ENCODE results near the gene HTR6.

HTR6 gene

GRCh38 chr1:19679691-19680090 lies 15.0 kb downstream of the HTR6 start:
- peaks cover 0 to 3% of the 10 kb centered on the region in 2 donors for H3K4me1 ChIP-seq (ENCODE audit: control insufficient read depth in 1 of 2, insufficient read depth in 2 of 2, low read length in 2 of 2)
- H3K36me3 ChIP-seq (ENCODE audit: control insufficient read depth in 1 of 2, insufficient read depth in 2 of 2, low read length in 2 of 2), result peaks cover 4 to 19% of the 10 kb centered on the region in 2 donors
- H3K4me3 ChIP-seq (ENCODE audit: low read depth in 1 of 2, low read length in 2 of 2), result no peak overlapping the region
- H3K9me3 ChIP-seq (ENCODE audit: control insufficient read depth in 1 of 2, low read length in 2 of 2), result no peaks in the 10 kb centered on the region
- no peak overlapping the region for H3K27ac ChIP-seq (ENCODE audit: low read length)
- H3K27me3 ChIP-seq (ENCODE audit: low read depth, low read length), result no peaks in the 10 kb centered on the region

GRCh38 chr1:19680644-19681043 lies 16.0 kb downstream of the HTR6 start:
- Histone ChIP-seq H3K36me3 (ENCODE audit: control insufficient read depth in 1 of 2, insufficient read depth in 2 of 2, low read length in 2 of 2) (peaks cover 4 to 20% of the 10 kb centered on the region in 2 donors), H3K4me3 (ENCODE audit: low read depth in 1 of 2, low read length in 2 of 2) (no peak overlapping the region), H3K9me3 (ENCODE audit: control insufficient read depth in 1 of 2, low read length in 2 of 2) (no peaks in the 10 kb centered on the region), H3K4me1 (ENCODE audit: control insufficient read depth in 1 of 2, insufficient read depth in 2 of 2, low read length in 2 of 2) (peaks cover 0 to 3% of the 10 kb centered on the region in 2 donors), H3K27me3 (ENCODE audit: low read depth, low read length) (no peaks in the 10 kb centered on the region), H3K27ac (ENCODE audit: low read length) (no peak overlapping the region)

- Histone ChIP-seq H3K27me3 (ENCODE audit: low read depth, low read length) (no peaks in the 10 kb centered on the region), H3K4me3 (ENCODE audit: low read depth in 1 of 2, low read length in 2 of 2) (no peak overlapping the region), H3K4me1 (ENCODE audit: control insufficient read depth in 1 of 2, insufficient read depth in 2 of 2, low read length in 2 of 2) (no peaks in the 10 kb centered on the region), H3K9me3 (ENCODE audit: control insufficient read depth in 1 of 2, low read length in 2 of 2) (peaks cover 0 to under 1% of the 10 kb centered on the region in 2 donors), H3K36me3 (ENCODE audit: control insufficient read depth in 1 of 2, insufficient read depth in 2 of 2, low read length in 2 of 2) (peaks cover 4 to 23% of the 10 kb centered on the region in 2 donors), H3K27ac (ENCODE audit: low read length) (no peak overlapping the region)
These were observed 17.6 kb downstream of the HTR6 start for GRCh38 chr1:19682257-19682656.

GRCh38 chr1:19682901-19683300 lies 18.2 kb downstream of the HTR6 start:
- Histone ChIP-seq H3K36me3 (ENCODE audit: control insufficient read depth in 1 of 2, insufficient read depth in 2 of 2, low read length in 2 of 2) (peaks cover 4 to 30% of the 10 kb centered on the region in 2 donors), H3K4me3 (ENCODE audit: low read depth in 1 of 2, low read length in 2 of 2) (no peak overlapping the region)

GRCh38 chr1:19683351-19683750 lies 18.7 kb downstream of the HTR6 start:
- H3K9me3 ChIP-seq (ENCODE audit: control insufficient read depth in 1 of 2, low read length in 2 of 2), result peaks cover 0 to 5% of the 10 kb centered on the region in 2 donors
- H3K4me1 ChIP-seq (ENCODE audit: control insufficient read depth in 1 of 2, insufficient read depth in 2 of 2, low read length in 2 of 2), result no peaks in the 10 kb centered on the region
- H3K27ac ChIP-seq (ENCODE audit: low read length), result no peak overlapping the region
- H3K4me3 ChIP-seq (ENCODE audit: low read depth in 1 of 2, low read length in 2 of 2), result no peak overlapping the region
- H3K27me3 ChIP-seq (ENCODE audit: low read depth, low read length), result no peaks in the 10 kb centered on the region
- H3K36me3 ChIP-seq (ENCODE audit: control insufficient read depth in 1 of 2, insufficient read depth in 2 of 2, low read length in 2 of 2), result peaks cover 4 to 33% of the 10 kb centered on the region in 2 donors

More at GRCh38 chr1:19682901-19683300, 18.2 kb downstream of the HTR6 start:
- Histone ChIP-seq H3K4me1 (ENCODE audit: control insufficient read depth in 1 of 2, insufficient read depth in 2 of 2, low read length in 2 of 2) (no peaks in the 10 kb centered on the region), H3K27ac (ENCODE audit: low read length) (no peak overlapping the region), H3K27me3 (ENCODE audit: low read depth, low read length) (no peaks in the 10 kb centered on the region), H3K9me3 (ENCODE audit: control insufficient read depth in 1 of 2, low read length in 2 of 2) (peaks cover 0 to 5% of the 10 kb centered on the region in 2 donors)

GRCh38 chr1:19684677-19685076 lies 20.0 kb downstream of the HTR6 start:
- H3K27me3 ChIP-seq (ENCODE audit: low read depth, low read length), result no peaks in the 10 kb centered on the region
- no peaks in the 10 kb centered on the region for H3K4me1 ChIP-seq (ENCODE audit: control insufficient read depth in 1 of 2, insufficient read depth in 2 of 2, low read length in 2 of 2)
- peaks cover 0 to 5% of the 10 kb centered on the region in 2 donors for H3K9me3 ChIP-seq (ENCODE audit: control insufficient read depth in 1 of 2, low read length in 2 of 2)
- no peak overlapping the region for H3K4me3 ChIP-seq (ENCODE audit: low read depth in 1 of 2, low read length in 2 of 2)
- peaks cover 4 to 33% of the 10 kb centered on the region in 2 donors for H3K36me3 ChIP-seq (ENCODE audit: control insufficient read depth in 1 of 2, insufficient read depth in 2 of 2, low read length in 2 of 2)
- no peak overlapping the region for H3K27ac ChIP-seq (ENCODE audit: low read length)

- Histone ChIP-seq H3K4me1 (ENCODE audit: control insufficient read depth in 1 of 2, insufficient read depth in 2 of 2, low read length in 2 of 2) (no peaks in the 10 kb centered on the region), H3K4me3 (ENCODE audit: low read depth in 1 of 2, low read length in 2 of 2) (no peak overlapping the region), H3K27ac (ENCODE audit: low read length) (no peak overlapping the region), H3K27me3 (ENCODE audit: low read depth, low read length) (no peaks in the 10 kb centered on the region), H3K36me3 (ENCODE audit: control insufficient read depth in 1 of 2, insufficient read depth in 2 of 2, low read length in 2 of 2) (peaks cover 4 to 42% of the 10 kb centered on the region in 2 donors), H3K9me3 (ENCODE audit: control insufficient read depth in 1 of 2, low read length in 2 of 2) (peaks cover 0 to 7% of the 10 kb centered on the region in 2 donors)
These were observed 21.3 kb downstream of the HTR6 start for GRCh38 chr1:19685994-19686393.

GRCh38 chr1:19687414-19687813 lies 22.7 kb downstream of the HTR6 start:
- peaks cover 4 to 47% of the 10 kb centered on the region in 2 donors for H3K36me3 ChIP-seq (ENCODE audit: control insufficient read depth in 1 of 2, insufficient read depth in 2 of 2, low read length in 2 of 2)
- H3K9me3 ChIP-seq (ENCODE audit: control insufficient read depth in 1 of 2, low read length in 2 of 2), result peaks cover 0 to 7% of the 10 kb centered on the region in 2 donors
- H3K27ac ChIP-seq (ENCODE audit: low read length), result no peak overlapping the region
- no peak overlapping the region for H3K4me3 ChIP-seq (ENCODE audit: low read depth in 1 of 2, low read length in 2 of 2)
- no peaks in the 10 kb centered on the region for H3K4me1 ChIP-seq (ENCODE audit: control insufficient read depth in 1 of 2, insufficient read depth in 2 of 2, low read length in 2 of 2)
- H3K27me3 ChIP-seq (ENCODE audit: low read depth, low read length), result no peaks in the 10 kb centered on the region

GRCh38 chr1:19688041-19688842 lies 23.6 kb downstream of the HTR6 start:
- Histone ChIP-seq H3K4me1 (ENCODE audit: control insufficient read depth in 1 of 2, insufficient read depth in 2 of 2, low read length in 2 of 2) (no peaks in the 10 kb centered on the region), H3K27ac (ENCODE audit: low read length) (no peak overlapping the region), H3K36me3 (ENCODE audit: control insufficient read depth in 1 of 2, insufficient read depth in 2 of 2, low read length in 2 of 2) (peaks cover 4 to 39% of the 10 kb centered on the region in 2 donors), H3K4me3 (ENCODE audit: low read depth in 1 of 2, low read length in 2 of 2) (no peak overlapping the region), H3K9me3 (ENCODE audit: control insufficient read depth in 1 of 2, low read length in 2 of 2) (peaks cover 0 to 7% of the 10 kb centered on the region in 2 donors), H3K27me3 (ENCODE audit: low read depth, low read length) (no peaks in the 10 kb centered on the region)

- no peak overlapping the region for H3K27ac ChIP-seq (ENCODE audit: low read length)
- H3K4me3 ChIP-seq (ENCODE audit: low read depth in 1 of 2, low read length in 2 of 2), result no peak overlapping the region
- H3K27me3 ChIP-seq (ENCODE audit: low read depth, low read length), result no peaks in the 10 kb centered on the region
- H3K9me3 ChIP-seq (ENCODE audit: control insufficient read depth in 1 of 2, low read length in 2 of 2), result peaks cover 0 to 7% of the 10 kb centered on the region in 2 donors
- H3K36me3 ChIP-seq (ENCODE audit: control insufficient read depth in 1 of 2, insufficient read depth in 2 of 2, low read length in 2 of 2), result peaks cover 3 to 45% of the 10 kb centered on the region in 2 donors
- no peaks in the 10 kb centered on the region for H3K4me1 ChIP-seq (ENCODE audit: control insufficient read depth in 1 of 2, insufficient read depth in 2 of 2, low read length in 2 of 2)
These were observed 24.5 kb downstream of the HTR6 start for GRCh38 chr1:19689085-19689757.

GRCh38 chr1:19689856-19690255 lies 25.2 kb downstream of the HTR6 start:
- H3K36me3 ChIP-seq (ENCODE audit: control insufficient read depth in 1 of 2, insufficient read depth in 2 of 2, low read length in 2 of 2), result peaks cover 0 to 46% of the 10 kb centered on the region in 2 donors
- H3K4me3 ChIP-seq (ENCODE audit: low read depth in 1 of 2, low read length in 2 of 2), result no peak overlapping the region
- H3K27ac ChIP-seq (ENCODE audit: low read length), result no peak overlapping the region
- H3K4me1 ChIP-seq (ENCODE audit: control insufficient read depth in 1 of 2, insufficient read depth in 2 of 2, low read length in 2 of 2), result no peaks in the 10 kb centered on the region
- H3K27me3 ChIP-seq (ENCODE audit: low read depth, low read length), result no peaks in the 10 kb centered on the region
- peaks cover 0 to 7% of the 10 kb centered on the region in 2 donors for H3K9me3 ChIP-seq (ENCODE audit: control insufficient read depth in 1 of 2, low read length in 2 of 2)
